ENCODE results near the gene MAFF. TPM values are rescaled to one million over a fixed set of nuclear protein-coding genes. Genes with fewer than 3 reads are reported as not detected.
A peak's percentile ranks its signal among the peaks of the same experiment; 100 is the strongest.

Gene MAFF
- total and polyA plus RNA-seq, 9 of the 15 experiments (the other 6 are each of a cell fraction or from before 2014, with no cell fraction given): 0.51 to 8.0 (median 5.4) TPM

DNA sequence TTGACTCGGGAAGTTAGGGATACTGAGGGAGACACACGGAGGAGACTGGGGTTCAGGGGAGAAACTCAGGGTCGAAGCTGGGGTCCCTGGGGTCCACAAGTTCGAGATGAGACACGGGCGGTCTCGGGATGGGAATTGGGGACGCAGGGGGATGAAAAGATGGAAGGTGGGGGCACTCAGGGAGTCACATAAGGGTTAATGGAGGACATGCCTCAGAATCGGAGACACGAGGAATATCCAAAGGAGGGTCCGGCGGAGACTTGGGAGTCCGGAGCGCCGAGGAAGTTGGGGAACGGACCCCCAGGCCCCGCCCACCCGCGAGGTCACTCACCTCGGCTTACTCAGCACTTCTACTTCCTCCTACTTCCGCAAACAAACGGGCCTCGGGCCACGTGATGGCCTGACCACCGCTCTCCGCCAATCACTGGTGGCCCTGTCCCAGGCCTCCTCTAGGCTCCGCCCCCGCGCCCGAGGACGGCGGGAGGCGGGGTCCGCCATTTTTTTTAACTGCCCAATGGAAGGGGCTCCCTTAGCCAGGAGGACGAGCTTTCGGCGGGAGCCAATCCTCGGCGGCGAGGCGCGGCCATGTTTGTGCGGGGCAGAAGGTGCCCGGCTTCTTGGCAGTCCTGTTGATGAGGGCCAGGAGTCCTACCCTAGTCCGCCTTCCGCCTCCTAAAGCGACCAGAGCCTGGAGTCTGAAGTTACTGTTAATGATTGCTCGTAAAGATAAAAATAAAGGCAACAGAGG is 20.2 kb upstream of the MAFF start, which contains the start of gene PLA2G6 (continued):
- TF ChIP-seq, protein P1, sequence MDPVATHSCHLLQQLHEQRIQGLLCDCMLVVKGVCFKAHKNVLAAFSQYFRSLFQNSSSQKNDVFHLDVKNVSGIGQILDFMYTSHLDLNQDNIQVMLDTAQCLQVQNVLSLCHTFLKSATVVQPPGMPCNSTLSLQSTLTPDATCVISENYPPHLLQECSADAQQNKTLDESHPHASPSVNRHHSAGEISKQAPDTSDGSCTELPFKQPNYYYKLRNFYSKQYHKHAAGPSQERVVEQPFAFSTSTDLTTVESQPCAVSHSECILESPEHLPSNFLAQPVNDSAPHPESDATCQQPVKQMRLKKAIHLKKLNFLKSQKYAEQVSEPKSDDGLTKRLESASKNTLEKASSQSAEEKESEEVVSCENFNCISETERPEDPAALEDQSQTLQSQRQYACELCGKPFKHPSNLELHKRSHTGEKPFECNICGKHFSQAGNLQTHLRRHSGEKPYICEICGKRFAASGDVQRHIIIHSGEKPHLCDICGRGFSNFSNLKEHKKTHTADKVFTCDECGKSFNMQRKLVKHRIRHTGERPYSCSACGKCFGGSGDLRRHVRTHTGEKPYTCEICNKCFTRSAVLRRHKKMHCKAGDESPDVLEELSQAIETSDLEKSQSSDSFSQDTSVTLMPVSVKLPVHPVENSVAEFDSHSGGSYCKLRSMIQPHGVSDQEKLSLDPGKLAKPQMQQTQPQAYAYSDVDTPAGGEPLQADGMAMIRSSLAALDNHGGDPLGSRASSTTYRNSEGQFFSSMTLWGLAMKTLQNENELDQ (CRISPR knock-in tag; IDR thresholded peaks at IDR 0.05; ENCODE audit: borderline replicate concordance): no peak
- no peak for TF ChIP-seq TAL1 (IDR thresholded peaks at IDR 0.05)
- peak; percentile 88 for TF ChIP-seq ZBTB7A (IDR thresholded peaks at IDR 0.05; ENCODE audit: borderline replicate concordance, control insufficient read depth, low read depth, low read length)
- TF ChIP-seq, protein P2, sequence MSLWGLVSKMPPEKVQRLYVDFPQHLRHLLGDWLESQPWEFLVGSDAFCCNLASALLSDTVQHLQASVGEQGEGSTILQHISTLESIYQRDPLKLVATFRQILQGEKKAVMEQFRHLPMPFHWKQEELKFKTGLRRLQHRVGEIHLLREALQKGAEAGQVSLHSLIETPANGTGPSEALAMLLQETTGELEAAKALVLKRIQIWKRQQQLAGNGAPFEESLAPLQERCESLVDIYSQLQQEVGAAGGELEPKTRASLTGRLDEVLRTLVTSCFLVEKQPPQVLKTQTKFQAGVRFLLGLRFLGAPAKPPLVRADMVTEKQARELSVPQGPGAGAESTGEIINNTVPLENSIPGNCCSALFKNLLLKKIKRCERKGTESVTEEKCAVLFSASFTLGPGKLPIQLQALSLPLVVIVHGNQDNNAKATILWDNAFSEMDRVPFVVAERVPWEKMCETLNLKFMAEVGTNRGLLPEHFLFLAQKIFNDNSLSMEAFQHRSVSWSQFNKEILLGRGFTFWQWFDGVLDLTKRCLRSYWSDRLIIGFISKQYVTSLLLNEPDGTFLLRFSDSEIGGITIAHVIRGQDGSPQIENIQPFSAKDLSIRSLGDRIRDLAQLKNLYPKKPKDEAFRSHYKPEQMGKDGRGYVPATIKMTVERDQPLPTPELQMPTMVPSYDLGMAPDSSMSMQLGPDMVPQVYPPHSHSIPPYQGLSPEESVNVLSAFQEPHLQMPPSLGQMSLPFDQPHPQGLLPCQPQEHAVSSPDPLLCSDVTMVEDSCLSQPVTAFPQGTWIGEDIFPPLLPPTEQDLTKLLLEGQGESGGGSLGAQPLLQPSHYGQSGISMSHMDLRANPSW (CRISPR knock-in tag; IDR thresholded peaks at IDR 0.05): no peak
- TF ChIP-seq RB1 (IDR thresholded peaks at IDR 0.05; ENCODE audit: low read depth): 0 out of 2 replicates have a peak, but pooled peaks have one; percentile 17
- TF ChIP-seq ERF (CRISPR knock-in tag; IDR thresholded peaks at IDR 0.05): no peak
- TF ChIP-seq CREM (IDR thresholded peaks at IDR 0.05; ENCODE audit: low read depth): peak; percentile 46; the same call in 1 of the 2 replicates
- TF ChIP-seq, protein P3, sequence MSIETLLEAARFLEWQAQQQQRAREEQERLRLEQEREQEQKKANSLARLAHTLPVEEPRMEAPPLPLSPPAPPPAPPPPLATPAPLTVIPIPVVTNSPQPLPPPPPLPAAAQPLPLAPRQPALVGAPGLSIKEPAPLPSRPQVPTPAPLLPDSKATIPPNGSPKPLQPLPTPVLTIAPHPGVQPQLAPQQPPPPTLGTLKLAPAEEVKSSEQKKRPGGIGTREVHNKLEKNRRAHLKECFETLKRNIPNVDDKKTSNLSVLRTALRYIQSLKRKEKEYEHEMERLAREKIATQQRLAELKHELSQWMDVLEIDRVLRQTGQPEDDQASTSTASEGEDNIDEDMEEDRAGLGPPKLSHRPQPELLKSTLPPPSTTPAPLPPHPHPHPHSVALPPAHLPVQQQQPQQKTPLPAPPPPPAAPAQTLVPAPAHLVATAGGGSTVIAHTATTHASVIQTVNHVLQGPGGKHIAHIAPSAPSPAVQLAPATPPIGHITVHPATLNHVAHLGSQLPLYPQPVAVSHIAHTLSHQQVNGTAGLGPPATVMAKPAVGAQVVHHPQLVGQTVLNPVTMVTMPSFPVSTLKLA (conservative IDR thresholded peaks at IDR 0.05): peak; percentile 85 to 87
- no peak for TF ChIP-seq HNRNPH1 (optimal IDR thresholded peaks at IDR 0.05; ENCODE audit: low read depth, low read length)
- TF ChIP-seq MECOM (CRISPR knock-in tag; IDR thresholded peaks at IDR 0.05): no peak
- TF ChIP-seq EGR1 (conservative IDR thresholded peaks at IDR 0.05): peak; percentile 65
- TF ChIP-seq, protein P4, sequence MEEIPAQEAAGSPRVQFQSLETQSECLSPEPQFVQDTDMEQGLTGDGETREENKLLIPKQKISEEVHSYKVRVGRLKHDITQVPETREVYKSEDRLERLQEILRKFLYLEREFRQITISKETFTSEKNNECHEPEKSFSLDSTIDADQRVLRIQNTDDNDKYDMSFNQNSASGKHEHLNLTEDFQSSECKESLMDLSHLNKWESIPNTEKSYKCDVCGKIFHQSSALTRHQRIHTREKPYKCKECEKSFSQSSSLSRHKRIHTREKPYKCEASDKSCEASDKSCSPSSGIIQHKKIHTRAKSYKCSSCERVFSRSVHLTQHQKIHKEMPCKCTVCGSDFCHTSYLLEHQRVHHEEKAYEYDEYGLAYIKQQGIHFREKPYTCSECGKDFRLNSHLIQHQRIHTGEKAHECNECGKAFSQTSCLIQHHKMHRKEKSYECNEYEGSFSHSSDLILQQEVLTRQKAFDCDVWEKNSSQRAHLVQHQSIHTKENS (CRISPR knock-in tag; IDR thresholded peaks at IDR 0.05): no peak
- no peak for TF ChIP-seq CBX1 (IDR thresholded peaks at IDR 0.05; ENCODE audit: low read depth)
- no peak for TF ChIP-seq SAFB (IDR thresholded peaks at IDR 0.05; ENCODE audit: borderline replicate concordance, low read depth, low read length)
